Measurements from ENCODE around the gene F8.
"Not testable (repeated sequence)": the region's sequence is repeated elsewhere in the genome, so short reads cannot be mapped to it uniquely, and the experiment has no call there.

- not testable (repeated sequence) for TF ChIP-seq CTCF, POLR2A, EP300 (IDR thresholded peaks at IDR 0.05)
Observed at GRCh38 chrX:154910528-154910927, 112.0 kb downstream of the F8 start.
